NCI-H446 treated with DMSO at 0.1 percent for 48 hours (cell line): ENCODE results near the gene WDR81.
"Not testable (repeated sequence)": the region's sequence is repeated elsewhere in the genome, so short reads cannot be mapped to it uniquely, and the experiment has no call there.

ENCODE experiments used
- DNase-seq: peaks from one replicate; lab custom pipeline; 2025; lab: John Stamatoyannopoulos, UW

The WDR81 gene

DNA sequence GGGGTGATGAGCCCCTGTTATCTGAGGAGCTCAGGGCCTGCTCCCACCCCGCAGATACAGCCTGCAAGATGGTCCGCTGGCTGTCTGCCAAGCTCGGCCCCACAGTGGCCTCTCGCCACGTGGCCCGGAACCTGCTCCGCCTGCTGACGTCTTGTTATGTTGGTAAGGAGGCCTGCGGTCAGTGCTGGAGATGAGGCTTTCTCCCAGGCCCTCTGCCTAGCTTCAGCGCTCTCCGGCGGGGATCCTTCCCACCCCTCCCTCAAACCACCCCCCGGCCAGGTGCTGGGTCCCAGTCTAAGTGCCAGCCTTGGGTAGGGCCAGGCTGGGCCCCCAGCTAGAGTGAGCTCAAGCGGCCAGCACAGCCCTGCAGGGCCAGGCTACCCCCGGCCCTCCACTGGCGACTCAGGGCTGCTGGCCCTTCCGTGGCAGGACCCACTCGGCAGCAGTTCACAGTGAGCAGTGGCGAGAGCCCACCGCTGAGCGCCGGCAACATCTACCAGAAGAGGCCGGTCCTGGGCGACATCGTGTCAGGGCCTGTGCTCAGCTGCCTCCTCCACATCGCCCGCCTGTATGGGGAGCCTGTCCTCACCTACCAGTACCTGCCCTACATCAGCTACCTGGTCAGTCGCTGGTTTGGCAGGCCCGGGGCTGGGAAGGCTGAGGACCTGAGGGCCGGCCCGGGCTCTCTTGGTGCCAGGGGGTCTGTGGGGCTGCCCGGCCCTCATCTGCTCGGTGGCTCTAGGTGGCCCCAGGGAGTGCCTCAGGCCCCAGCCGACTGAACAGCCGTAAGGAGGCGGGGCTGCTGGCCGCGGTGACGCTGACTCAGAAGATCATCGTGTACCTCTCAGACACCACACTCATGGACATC, 6.1 kb downstream of the WDR81 start:
- DNase-seq, result no peak

GRCh38 chr17:1731194-1731506, 6.6 kb downstream of the WDR81 start:
- DNase-seq, result no peak

- DNase-seq, result no peak
Observed at GRCh38 chr17:1732241-1732832, 7.8 kb downstream of the WDR81 start.

- no peak for DNase-seq
Observed at GRCh38 chr17:1732833-1733321, 8.4 kb downstream of the WDR81 start.

DNA sequence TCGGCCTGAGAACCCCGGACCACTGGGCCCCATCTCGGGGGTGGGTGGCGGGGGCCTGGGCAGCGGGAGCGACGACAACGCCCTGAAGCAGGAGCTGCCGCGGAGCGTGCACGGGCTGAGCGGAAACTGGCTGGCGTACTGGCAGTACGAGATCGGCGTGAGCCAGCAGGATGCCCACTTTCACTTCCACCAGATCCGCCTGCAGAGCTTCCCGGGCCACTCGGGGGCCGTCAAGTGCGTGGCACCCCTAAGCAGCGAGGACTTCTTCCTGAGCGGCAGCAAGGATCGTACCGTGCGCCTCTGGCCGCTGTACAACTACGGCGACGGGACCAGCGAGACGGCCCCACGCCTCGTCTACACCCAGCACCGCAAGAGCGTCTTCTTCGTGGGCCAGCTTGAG, 9.3 kb downstream of the WDR81 start:
- no peak for DNase-seq

GRCh38 chr17:1735418-1735817, 10.9 kb downstream of the WDR81 start:
- DNase-seq, result no peak

DNA sequence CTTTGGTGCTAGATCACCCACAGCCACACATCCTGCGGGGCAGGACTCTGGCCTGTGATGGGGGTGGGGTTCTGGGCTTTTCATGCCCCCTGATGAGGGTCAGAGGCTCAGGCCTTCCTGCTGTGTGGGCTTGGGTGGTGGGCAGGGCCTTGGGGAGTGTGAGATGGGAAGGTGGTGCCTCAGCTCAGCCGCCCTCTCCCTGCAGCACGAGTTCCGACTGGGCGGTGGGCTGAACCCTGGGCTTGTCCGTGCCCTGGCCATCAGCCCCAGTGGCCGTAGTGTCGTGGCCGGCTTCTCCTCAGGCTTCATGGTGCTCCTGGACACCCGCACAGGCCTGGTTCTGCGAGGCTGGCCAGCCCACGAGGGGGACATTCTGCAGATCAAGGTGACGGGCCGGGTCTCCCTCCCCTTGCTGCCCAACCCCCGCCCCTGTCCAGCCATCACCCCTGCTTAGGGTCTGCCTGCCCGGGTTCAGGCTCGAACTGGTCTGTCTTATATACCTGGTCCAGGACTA, 11.4 kb downstream of the WDR81 start:
- DNase-seq, result no peak

DNA sequence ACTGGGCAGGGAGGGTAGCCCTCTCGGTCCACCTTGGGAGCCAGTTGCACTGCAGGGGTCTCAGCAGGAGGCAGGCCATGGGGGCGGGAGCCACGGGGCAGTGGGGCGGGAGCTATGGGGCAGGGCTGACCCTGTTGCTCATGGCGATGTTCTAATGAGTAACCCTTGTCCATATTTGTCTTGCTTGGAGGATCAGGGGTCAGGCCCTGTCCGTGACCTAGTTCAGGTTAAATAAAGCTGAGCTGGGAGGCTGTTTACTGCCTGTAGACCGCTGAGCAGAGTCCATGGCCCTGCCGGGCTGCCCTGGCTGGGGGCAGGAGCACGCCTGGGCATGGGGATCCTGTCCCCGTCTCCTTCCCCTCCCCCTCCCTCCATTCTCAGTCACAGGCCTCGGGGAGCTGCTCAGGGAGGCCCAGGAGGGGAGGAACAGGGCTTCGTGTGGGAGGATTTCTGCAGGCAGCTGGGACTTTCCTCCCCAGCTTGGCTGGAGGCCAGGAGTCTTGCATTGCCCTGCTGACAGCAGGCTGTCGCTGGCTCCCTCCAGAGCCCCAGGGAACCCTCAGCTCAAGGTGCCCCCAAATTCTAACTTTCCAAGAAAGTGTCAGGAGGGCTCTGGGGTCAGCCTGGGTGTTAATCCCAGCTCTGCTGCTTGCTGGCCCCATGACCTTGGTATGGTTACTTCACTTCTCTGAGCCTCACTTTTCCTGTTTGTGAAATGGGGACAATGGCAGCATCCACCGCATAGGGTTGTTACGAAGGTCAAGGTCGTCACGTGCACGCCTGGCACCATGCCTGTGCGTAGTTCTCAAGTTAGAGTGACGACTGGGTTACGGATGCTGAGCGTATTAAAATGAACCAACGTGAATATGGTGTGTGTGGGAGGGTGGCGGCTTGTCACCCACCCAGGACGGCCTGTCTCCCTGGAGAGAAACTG, 12.1 kb downstream of the WDR81 start:
- no peak for DNase-seq

GRCh38 chr17:1737531-1738291, 13.2 kb downstream of the WDR81 start:
- DNase-seq, result no peak

- DNase-seq, result not testable (repeated sequence)
Observed at GRCh38 chr17:1741899-1742298, 17.4 kb downstream of the WDR81 start.

- no peak for DNase-seq
Observed at GRCh38 chr17:1742371-1743087, 18.0 kb downstream of the WDR81 start, which contains the start of gene SERPINF2. TSS of gene SERPINF2 (plus strand) at chr17:1742871. CDS start at chr17:1744996, 2,125 bp downstream.

DNA sequence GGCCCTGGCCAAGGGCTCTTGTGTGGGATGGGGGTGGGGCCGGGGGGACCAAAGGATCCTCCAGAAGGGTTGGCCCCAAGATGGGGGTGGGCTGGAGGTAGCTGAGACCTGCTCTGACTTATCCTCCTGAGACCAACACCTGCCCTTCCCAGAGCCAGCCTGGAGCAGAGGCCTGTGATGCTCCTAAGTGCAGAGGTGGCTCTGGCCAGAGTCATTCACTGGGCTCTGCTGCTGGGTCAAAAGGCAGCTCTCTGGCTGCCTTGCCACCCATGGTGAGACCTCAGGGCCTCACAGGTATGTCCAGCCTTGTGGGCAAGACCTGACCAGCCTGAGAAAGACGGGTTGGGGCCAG, 18.6 kb downstream of the WDR81 start:
- no peak for DNase-seq

DNA sequence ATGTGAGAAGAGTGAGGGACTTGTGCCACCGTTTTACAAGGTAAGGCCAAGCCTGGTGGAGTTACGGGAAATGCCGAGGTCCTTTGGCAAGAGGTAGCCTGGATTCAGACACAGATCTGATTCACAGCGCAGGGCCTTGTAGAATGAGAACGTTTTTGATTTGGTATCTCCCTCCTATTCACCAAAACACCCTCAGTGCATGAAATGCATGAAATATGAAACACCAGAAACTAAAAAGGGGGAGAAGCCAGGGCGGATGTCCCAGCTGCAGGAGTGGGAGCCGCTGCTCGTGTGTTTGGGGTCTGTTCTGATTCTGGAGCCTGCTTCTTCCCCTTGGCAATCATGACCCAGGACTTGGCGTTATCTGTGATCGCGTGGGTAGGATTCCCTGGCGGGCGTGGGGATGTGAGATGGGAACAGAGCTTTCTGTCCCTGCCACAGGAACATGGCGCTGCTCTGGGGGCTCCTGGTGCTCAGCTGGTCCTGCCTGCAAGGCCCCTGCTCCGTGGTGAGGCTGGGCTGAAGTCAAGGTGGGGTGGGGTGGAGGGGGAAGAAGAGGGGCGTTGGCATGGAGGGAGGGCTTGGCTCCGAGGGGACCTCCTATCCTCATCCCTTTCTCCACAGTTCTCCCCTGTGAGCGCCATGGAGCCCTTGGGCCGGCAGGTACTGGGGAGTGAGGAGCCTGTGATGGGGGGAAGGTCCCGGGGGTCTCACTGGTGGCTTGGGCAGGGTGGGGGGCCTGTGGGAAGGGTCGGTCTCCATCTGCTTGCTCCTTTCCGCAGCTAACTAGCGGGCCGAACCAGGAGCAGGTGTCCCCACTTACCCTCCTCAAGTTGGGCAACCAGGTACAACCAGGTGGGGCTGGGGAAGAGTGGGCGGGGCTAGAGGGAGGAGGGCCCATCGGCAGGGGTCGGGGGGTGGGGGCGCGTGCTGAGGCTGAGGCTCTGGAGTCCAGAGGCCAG, 20.3 kb downstream of the WDR81 start:
- no peak for DNase-seq

DNA sequence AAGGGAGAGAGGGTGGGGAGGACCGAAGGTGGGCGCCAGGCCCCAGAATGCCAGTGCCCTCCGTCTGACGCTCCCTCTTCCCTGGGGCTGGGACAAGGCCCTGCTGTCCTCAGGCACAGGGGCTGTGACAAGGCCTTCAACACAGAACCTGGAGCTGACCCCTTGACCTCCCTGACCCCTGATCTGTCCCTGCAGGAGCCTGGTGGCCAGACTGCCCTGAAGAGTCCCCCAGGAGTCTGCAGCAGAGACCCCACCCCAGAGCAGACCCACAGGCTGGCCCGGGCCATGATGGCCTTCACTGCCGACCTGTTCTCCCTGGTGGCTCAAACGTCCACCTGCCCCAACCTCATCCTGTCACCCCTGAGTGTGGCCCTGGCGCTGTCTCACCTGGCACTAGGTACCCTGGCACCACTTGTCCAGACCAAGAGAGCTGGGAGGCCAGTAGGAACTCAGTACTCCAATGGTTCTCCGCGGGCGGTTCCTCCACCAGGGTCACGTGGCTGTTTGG, 21.1 kb downstream of the WDR81 start:
- DNase-seq, result no peak

DNA sequence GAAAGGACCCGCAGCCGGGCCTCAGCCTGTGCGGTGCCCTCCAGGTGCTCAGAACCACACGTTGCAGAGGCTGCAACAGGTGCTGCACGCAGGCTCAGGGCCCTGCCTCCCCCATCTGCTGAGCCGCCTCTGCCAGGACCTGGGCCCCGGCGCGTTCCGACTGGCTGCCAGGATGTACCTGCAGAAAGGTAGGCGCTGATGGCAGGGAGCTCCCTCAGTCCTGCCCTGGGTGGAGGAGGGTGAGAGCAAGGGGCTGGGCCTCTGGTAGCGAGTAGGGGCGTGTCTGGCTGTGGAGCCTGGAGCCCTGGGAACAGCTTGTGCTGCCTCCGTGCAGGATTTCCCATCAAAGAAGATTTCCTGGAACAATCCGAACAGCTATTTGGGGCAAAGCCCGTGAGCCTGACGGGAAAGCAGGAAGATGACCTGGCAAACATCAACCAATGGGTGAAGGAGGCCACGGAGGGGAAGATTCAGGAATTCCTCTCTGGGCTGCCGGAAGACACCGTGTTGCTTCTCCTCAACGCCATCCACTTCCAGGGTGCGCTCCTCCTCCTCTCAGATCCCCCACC, 22.6 kb downstream of the WDR81 start:
- DNase-seq, result no peak

DNA sequence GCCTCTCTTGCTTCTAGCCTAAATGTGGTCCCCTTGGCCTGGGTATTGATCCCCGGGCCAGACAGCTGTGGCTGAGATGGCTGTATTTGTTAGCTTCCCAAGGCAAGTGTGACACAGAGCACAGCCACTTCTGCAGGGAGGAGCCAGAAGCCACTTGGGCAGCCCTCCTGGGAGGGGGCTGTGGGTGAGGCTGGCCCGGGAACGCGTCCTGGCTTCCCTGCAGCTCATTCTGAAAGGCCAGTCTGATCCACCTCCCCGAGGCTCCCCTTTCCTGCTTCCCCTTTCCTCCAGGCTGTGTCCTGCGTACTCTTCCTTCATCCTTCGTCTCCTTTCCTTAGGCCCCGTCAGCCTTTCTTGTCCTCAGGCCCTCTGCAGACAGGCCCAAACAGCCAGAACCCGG, 26.1 kb downstream of the WDR81 start:
- no peak for DNase-seq

DNA sequence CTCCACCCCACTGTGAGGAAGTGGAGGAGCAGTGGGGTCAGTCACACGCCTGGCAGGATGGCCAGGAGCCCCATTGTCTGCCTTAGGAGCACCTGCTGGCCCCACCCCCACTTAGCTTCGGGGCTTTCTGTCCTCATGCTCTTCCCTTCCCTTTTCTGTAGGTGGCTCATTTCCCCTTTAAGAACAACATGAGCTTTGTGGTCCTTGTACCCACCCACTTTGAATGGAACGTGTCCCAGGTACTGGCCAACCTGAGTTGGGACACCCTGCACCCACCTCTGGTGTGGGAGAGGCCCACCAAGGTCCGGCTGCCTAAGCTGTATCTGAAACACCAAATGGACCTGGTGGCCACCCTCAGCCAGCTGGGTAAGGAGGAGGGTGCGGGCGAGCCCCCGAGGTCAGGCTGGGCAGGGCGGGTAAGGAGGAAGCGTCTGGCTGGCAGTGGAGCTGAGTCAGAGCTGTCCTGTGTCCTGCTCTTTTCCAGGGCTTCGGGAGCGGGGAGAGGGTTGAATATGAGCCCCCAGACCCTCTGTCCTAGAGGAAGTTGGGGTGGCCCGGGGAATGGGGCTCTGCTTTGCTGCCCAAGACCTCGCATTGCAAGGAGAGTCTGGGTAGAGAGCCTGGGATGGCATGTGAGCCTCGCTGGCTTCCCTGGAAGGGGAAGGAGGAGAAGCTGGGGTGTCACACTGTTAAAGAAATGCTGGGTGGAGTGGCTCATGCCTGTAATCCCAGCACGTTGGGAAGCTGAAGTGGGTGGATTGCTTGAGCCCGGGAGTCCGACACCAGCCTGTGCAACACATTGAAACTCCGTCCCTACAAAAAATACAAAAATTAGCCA, 28.1 kb downstream of the WDR81 start:
- no peak for DNase-seq

DNA sequence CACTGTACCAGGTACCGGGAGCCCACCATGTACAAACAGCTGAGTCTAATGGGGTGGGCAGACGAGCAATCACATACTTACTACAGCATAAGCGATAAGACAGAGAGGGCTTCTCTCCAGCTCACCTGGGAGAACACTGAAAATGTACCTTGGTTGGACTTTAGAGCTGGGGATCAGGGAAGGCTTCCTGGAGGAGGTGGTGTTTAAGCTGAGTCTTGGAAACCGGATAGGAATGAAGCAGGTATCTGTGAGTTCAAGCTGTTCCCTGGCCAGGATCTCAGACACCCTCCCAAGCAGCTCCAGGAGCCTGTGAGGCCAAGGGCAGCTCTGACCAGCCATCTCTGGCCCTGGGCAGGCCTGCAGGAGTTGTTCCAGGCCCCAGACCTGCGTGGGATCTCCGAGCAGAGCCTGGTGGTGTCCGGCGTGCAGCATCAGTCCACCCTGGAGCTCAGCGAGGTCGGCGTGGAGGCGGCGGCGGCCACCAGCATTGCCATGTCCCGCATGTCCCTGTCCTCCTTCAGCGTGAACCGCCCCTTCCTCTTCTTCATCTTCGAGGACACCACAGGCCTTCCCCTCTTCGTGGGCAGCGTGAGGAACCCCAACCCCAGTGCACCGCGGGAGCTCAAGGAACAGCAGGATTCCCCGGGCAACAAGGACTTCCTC, 29.4 kb downstream of the WDR81 start:
- DNase-seq, result no peak
